CD4-positive, alpha-beta T cell treated with Interleukin-6 for 4 hours (primary cell): ENCODE data around the gene LOX.
"Not testable (repeated sequence)": the region's sequence is repeated elsewhere in the genome, so short reads cannot be mapped to it uniquely, and the experiment has no call there.

Experiments used
- DNase-seq: peaks from one replicate; pipeline ENCODE4 v3.0.0-alpha.2; 2020; ENCODE audit warnings: mixed read lengths

Gene LOX

DNA sequence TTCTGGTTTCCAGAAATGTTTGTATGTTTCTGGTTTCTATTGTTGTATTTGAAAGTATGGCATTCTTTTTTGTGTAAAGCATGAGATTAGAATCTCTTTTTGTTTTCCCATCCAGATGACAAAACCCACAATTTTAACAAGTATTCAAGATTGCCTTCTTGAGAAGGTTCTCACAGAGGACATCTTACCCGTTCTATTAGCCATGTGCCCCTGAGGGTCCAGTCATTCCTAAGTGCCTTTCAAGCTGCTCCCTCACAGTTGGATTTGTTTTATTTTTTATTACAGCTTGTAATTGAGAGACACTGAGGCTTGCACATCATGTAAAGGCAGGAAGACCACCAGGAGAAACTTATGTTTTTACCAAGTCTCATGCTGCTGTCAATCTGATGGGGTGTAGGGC, 19.3 kb upstream of the LOX start:
- DNase-seq, result no peak

DNA sequence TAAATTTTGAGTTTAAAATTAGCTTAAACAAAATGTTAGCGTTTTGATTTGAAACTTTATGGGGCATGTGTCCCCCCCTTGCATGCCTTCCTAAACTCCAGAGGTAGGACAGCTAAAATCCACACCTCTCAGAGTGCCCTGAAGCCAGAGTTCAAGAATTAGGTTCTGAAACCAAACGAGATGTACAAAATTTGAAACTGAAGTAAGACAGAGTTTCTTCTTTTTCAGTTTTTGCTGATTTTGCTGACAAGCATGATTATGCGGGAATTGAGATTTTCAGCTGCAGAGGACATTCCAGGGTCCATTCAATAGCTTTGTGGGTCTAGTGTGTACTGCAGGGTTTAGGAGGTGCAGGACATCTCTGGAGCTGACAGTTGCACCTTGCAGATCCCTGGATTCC, 17.1 kb upstream of the LOX start:
- no peak for DNase-seq

DNA sequence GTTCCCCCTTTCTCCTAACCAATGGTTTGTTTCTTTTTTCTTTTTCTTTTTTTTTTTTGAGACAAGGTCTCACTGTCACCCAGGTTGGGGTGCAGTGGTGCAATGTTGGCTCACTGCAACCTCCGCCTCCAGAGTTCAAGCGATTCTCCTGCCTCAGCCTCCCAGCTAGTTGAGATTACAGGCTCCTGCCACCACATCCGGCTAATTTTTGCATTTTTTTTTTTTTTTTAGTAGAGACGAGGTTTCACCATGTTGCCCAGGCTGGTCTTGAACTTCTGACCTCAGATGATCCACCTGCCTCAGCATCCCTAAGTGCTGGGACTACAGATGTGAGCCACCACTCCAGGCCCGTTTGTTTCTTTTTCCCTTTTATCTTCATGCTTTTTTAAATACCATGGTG, 16.2 kb upstream of the LOX start:
- DNase-seq, result not testable (repeated sequence)

DNA sequence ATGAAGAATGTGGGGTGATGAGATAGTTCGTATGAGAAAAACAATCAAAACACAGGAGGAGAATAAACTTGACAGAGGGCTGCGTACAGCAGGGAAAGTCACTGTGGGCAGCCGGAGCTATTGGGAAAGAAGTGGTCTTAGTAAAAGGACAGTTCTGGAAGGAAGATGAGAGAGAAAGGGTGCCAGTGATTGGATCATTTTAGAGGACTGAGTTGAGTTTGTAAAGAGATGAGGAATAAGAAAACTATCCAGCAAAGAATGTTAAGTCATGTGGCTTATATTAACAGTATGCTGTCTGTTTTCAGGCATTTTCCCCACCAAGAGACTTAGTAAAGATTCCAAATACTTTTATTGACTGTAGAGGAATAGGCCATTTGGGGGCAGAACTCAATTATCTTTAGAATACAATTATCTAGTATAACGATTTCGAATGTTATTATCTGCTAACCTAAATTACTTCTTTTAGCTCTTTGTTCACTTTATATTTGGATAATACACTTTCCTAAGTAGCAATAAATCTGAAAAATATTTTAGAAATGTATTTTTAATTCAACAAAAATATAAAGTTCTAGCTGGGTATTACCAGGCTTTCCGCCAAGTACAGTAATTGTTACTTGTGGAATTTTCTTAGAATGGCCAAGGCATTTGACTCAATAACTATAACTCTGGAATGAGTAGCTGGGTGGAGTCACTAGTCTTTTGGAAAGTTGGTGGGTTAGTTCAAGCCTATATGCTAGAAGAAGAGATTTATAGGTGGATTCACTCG, 15.5 kb upstream of the LOX start:
- no peak for DNase-seq

DNA sequence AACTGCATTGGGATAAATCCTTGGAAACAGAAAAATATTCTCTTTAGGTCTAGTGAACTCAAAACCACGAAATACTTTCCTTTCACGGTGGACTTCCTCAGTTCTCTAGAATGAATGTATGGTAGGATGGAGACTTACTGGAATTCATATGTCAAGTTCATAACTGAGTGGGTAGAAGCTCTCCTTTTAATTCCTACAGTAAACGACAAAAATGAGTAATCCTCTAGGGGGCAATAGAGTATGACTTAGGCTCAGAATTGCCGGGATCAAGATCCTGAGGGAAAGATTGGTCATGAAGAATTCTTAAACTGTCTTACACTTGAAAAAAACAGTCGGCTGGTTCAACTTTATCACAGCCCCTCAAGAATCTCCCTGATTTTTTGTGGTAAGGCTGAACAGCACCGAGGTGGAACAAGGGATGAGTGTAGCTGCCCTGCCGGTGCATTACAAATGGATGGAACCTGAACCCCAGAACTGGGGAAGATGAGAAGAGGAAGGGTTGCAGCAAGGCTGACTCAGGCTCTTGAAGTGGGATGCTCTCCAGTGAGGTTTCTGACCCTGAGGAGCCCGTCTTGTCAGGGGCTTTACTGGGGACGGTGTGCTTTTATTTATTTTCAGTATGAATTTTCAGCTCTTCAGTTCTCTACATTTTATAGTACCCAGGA, 14.0 kb upstream of the LOX start:
- no peak for DNase-seq

DNA sequence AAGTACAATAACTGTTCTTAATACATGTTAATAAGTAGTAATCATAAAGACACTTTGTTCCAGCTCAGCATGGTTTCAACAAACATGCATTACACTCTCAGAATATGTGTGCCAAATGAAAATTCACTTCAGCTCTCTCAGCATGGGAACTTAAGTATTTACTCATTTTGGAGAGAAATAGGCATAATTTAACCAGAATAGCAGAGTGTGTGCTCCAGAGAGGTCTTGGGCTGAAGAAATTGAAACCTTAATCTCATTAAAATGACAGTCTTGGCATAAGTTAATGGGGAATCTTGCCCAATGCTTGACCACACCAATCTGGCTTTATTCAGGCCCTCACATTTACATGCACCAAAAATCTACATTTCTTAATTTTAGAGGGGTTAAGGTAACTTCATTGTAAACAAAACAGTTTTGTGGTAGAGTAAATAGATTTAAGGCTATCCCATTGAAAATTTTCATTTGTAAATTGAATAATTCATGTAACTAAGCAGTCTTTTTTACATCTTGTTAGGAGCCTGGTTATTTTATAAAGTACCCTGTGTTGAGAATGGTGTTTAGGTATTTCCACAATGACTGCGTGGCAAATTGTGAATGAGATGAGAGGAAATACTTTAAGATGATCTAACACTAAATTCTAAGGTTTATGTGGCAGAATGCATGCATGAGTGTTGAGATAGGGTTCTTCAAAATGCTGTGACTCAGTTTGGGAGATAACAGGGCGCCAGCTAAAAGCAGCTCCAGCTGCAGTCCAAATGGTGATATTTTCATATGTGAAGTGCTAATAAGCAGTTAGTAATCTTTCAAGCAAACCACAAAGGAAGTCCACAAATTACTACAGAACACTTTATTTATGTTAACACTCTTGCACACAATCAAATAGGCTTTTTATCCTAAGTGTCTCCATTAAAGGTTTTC, 11.3 kb upstream of the LOX start:
- no peak for DNase-seq

DNA sequence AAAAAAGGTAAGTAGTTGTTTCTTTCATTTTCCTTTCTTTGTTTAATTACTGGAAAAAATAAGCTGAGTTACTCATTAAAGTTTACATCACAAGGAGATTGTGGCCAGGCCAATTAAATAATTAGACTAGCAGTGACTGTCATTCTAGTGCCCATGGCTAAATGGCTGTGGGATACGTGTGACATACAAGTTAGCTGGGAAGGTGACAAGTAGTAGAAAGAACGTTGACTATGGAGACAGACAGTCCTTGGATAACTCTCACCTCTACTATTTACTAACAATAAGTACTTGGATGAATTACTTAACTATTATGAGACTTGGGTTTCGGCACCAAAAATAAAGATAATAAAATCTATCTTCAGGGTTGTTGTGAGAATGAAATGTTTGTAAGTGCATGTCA, 7.0 kb upstream of the LOX start:
- no peak for DNase-seq

DNA sequence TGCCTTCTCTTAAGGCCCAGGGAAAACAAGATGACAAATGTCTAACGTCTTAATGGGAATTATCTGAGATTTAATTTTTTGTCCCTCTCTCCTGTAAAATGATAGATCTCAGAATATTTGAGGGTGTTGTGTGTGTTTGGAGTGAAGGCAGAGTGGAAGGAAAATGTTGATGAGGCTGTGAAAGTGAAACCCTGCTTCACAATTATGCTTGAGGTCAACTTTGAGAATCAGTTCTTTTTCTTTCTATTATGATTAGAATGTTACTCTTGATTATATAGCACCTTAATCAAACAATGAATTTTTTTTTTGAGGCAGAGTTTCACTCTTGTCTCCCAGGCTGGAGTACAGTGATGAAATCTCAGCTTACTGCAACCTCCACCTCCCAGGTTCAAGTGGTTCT, 5.5 kb upstream of the LOX start:
- no peak for DNase-seq

DNA sequence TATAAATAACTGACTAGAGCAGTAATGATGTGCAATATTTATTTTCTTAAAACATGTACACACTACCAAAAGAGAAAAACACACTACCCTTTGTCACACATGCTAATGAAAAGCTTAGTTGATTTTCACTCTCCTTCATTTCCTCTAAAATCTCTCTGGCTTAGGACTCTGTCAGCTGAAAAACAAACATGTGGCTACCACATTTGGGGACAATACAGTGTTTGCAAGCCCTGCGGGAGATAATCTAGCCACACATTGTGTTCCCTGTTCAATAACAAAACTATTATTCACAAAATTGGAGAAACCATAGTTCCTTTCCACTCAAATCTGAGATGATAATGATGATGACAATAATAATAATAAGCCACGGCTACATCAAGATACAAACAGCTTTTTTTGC, 3.5 kb upstream of the LOX start:
- no peak for DNase-seq

DNA sequence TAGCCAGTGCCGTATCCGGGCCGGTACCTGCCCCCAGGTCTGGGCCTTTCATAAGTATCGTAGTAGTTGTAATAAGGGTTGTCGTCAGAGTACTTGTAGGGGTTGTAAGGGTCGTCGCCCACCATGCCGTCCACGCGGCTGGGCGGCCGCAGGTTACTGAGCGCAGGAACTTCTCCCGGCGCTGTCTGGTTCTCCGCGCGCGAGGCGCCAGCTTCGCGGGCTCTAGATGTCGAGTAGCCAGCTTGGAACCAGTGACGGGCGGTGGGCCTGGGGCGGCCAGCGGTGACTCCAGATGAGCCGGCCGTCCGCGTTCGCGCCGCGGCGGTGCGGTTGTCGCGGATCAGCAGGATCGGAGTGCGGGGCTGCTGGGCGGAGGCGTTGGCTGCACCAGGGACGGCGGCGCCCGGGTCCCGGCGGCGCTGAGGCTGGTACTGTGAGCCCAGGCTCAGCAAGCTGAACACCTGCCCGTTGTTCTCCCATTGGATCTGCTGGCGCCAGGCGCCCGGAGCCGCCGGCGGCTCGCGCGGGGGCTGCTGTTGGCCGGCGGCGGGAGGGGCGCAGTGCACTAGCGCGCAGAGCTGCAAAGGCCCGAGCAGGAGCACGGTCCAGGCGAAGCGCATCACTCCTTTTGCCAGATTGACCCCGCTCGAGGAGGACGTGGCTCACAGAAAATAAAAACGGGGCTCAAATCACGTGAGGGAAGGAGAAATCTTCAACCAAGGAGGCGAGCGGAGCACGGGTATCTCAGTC, 518 bp downstream of the LOX start:
- DNase-seq, result no peak

DNA sequence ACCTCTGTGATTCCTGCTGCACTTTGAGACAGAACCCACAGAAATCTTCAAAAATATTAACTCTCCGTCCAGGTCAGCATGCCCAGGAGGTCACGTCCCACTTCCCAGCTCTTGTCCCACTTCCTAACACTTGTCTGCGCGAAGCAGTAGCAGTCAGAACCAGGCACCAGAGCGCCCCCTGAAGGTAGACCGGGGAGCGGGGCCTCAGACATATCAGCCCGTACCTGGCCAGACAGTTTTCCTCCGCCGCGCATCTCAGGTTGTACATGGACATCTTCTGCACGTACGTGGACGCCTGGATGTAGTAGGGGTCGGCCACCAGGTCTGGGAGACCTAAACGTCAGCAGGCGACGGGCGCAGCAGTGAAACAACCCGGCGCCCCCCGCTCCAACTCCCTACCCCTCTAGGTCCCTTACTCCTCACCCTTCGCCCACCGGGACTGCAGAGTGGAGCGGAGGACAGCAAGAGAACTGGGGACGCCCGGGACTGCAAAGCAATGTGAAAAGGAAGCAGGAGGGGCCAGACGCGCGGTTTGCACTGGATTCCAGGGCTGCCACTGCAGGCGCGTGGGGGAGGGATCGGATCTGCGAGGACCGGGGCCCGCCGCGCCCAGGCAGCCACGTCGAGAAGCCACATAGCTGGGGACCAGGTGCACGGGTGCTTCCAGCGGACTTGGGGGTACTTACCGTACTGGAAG, 1.2 kb downstream of the LOX start:
- peak; percentile 7 for DNase-seq

DNA sequence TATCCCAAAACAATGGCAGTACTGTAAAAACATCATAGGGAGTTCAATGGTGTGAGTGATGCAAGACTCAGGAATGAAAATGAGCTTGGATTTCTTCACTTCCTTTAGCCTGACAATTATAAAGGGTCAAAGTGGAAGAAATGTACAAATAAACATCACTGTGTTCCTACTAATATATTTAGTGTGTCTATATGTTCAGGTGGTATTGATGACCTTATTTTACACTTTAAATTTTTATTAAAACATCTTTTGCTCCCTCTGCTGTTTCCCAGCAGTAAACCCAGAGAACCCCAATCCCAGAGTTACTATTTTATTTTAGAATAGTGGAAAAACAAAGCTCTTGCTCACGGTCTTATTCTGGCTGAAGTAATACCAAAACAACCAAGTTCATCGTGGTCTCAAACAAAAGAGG, 2.0 kb downstream of the LOX start:
- DNase-seq, result no peak

DNA sequence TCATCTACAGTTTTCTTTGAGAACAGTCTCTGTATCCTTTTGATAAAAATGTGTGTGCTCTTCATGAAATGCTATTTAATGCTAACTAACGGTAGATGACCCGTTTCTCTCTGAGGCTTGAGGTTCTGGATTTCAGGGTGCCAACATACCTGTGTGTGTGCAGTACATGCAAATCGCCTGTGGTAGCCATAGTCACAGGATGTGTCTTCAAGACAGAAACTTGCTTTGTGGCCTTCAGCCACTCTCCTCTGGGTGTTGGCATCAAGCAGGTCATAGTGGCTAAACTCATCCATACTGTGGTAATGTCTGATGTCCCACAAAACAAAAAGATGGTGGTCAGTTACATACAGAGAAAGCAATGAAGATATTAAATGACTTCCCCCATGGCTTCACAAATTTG, 4.2 kb downstream of the LOX start:
- DNase-seq, result no peak

DNA sequence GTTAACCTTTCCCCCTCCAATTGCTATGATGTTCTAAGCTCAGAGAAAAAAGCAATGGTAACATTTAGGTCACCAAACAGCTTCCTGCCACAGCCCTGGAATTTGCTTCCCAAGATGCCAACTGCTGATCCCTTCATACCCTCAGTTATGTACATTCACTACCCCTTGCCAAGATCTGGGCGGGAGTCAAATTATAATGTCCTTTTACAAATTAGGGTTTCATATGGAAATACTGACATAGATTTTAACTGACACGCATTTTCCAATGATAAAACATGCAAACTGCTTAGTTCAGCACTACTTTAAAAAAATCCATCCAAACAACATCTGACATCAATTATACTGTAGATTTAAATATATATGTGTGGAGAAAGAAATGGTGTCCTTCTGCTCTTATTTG, 5.0 kb downstream of the LOX start:
- DNase-seq, result no peak

DNA sequence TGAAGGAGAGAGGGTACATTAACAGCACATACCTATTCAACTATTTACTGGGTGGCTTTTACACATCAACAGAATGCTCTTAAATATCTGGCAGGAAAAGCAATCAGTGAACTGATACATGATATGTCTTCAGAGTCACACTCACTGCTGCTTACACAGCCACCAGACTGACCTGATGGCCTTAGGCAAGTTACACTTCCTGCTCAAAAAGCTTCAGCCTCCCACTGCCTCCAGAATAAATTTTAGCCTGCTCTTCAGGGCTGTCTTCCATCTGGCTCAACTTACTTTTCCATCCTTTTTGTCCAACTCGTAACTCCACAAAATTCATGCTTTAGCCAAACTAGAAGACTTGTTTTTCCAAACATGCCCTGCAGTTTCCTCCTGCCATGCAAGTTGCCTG, 10.7 kb downstream of the LOX start:
- DNase-seq, result no peak

DNA sequence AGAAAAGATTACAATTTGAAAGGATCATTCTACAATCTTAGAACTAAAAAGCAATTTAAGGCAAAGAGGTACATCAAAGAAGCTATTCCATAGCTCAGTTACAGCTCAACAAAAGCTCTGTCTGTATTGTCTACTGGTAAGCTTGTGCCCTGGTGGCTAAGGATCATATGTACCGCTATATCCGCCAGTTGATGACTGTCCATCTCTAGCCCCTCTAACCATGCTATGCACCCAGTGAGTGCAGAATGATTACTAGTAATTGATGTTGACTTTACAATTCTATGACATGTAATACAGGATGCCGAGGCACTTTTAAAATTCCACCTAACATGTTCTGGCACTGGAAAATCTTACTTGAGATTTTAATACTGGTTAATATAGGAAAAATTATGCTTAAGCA, 13.1 kb downstream of the LOX start:
- DNase-seq, result no peak

DNA sequence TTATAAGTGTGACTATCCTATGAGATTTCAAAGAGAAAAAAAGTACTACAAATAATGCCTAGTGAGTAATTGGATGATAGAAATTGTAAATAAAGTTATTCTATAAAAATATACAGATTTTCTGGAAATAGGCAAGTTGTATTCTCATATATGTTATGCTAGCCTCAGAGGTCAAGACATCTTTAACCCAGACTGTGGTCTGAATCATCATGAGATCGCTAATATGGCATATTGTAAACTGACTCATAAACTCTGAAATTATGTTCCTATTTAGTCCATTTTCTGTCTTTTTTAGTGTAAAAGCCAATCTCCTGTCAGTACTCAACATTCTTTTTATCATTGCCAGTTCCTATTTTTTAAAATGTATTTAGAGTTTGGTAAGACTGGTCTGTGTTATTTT, 14.2 kb downstream of the LOX start:
- no peak for DNase-seq

DNA sequence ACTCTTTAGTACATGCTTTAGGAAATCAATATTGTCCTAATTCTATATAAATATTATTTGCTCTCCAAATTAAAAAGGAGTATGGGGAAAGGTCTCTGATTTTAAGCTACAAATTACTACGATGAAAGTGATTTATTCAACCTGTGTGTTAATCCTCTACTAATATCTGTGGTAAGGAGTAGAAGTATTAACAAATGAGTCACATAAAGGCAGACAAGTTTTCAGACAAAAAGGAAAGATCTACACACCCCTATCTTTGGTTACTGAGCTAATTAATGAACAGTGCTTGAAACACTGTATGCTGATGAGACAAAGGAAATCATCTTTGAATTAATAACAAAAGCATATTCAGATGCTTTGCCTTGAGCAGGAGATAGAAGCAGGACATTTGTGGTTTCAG, 15.9 kb downstream of the LOX start:
- DNase-seq, result no peak

DNA sequence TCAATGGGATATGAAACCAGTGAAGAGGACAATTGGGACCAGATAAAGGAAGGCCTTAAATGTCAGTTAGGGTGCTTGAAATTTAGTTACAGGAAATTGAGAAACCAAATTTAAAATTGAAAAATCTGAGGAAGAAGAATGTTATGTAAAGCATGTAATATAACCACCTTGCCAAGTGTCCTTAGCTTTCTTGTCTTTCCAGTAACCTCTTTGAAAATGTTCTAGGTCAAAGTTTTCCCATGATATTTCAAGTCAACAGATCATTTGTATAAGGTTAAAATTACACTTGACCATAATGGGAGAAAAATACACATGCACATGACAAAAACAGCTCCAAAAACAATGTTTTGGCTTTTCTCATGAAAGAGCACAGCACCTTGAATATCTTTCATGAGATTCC, 21.1 kb downstream of the LOX start:
- no peak for DNase-seq

DNA sequence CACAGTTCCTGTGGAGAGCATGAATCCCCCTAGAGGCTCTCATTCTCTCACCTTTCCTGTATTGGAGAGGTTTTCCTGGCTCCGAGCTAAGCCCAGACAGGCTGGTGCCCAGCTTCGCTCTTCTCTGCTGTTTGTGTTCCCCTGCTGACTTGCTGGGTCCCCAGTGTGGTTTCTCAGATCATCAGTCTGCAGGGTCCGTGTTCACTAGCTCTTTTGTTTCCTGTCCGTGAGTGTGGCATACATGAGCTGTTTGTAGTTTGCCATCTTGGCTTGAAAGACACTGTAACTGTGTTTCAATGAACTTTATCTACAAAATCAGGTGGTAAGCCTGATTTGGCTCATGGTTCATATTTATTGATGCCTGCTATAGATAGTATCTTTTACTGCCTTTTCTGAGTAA, 23.8 kb downstream of the LOX start:
- DNase-seq, result no peak

DNA sequence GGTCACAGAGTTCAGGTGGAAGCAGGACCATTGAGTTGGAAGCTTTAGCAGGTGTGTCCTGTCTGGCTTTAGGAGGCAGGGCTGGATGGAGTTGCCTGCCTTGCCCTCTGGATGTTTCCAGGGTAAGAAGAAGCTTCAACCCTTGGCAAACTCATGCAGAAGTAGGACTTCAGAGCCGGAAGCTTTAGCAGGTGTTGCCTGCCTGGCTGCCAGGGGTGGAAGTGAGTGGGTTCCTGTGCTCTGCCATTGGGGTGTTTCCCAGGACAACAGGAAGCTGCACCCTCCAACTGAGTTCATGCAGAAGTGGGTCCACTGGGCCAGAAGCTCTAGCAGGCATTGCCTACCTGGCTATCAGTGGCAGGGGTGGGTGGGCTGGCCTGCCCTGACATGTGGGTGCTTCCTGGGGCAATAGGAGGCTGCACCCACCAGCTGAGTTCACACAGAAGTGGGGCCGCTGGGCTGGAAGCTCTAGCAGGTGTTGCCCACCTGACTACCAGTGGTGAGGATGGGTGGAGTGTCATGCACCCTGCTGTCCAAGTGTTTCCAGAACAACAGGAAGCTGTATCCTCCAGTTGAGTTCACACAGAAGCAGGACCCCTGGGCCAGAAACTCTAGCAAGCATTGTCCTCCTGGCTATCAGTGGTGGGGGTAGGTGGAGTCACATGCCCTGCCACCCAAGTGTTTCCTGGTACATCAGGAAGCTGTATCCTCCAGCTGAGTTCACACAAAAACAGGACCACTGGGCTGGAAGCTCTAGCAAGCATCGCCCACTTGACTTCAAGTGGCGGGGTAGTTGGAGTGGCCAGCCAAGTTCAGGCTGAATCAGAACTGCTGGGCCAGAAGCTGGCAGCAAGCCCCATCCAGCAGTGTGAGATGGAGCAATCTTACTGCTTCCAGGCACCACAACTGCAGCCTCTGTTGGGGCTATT, 24.6 kb downstream of the LOX start:
- DNase-seq, result no peak
